NCI-H2081 (cell line): ENCODE measurements around the gene DUSP6.

Experiments used
- DNase-seq, 2 experiments: peaks; one replicate each; lab custom pipeline; 2025; lab: John Stamatoyannopoulos, UW

The DUSP6 gene

GRCh38 chr12:89328151-89329030, 23.9 kb downstream of the DUSP6 start:
- no peak for DNase-seq

- DNase-seq = no peak
Observed at GRCh38 chr12:89327486-89328094, 24.7 kb downstream of the DUSP6 start.

DNA sequence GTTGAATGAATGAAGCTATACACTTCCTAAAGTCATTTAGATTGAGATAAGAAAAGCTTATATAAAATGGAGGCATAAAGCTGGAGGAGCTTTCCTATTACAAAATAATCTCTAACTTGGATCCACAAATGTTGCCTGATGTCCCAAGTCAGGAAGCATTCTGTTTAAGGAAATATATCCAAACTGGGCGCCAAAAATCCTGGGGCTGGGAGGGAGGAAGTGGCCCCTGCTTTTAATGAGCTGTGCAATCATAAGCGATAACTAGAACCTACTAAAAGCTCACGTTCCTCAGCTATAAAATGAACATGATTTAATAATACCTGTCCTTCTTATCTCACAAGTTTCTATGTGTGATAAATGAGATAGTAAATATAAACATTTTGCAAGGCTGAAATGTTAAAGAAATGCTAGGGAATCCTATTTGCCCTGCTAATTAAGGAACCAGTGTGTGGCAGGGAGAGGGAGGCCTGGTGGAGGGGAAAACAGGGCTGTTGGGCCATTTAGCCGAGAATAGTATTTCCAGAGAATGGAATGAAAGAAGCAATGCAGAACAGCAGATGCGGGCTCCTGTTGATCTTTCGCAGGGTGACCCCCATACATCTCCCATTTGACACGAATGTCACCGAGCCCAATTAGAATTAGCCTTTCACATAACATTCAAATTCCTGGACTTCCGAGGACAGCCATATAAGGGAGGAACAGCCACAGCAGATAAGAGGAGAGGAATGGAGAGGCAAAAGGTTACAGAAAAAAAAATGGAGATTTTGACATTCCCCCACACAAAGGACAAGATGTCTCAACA, 25.9 kb downstream of the DUSP6 start:
- no peak for DNase-seq

DNA sequence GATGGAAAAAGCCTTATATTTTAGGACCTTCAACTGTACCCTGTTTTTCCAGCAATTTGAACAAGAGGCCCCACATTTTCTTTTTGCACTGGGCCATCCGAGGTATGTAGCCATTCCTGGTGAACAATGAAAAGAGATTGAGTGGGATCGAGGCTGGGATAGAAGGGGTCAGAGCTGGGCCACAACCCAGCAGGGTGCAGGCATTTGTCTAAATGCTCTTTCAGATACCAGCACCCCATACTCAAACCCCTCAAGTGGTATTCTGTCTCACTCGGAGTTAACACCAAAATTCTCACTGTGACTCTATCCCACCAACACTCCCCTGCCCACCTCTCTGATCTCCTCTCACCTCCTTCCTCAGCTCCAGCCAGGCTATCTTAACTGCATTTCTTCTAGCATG, 26.8 kb downstream of the DUSP6 start:
- DNase-seq = no peak

DNA sequence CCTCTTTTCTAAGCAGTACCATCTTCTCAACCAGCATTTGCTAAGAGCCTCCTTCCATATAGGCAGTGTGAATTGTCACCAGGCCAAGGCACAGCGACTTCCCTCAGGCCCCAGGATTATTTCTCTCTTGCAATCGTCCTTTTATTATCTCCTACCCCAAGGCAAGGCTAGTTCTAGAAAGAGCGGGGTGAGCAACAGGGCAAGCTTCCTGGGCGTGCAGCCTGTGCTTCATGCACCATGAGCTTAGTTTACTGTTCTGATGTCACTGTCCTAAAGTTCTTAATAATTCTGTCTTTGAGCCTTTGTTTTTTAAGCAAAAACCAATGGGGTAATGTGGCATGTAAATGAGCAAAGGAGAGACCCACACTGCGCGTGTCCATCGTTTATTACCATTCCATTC, 27.9 kb downstream of the DUSP6 start:
- no peak for DNase-seq

DNA sequence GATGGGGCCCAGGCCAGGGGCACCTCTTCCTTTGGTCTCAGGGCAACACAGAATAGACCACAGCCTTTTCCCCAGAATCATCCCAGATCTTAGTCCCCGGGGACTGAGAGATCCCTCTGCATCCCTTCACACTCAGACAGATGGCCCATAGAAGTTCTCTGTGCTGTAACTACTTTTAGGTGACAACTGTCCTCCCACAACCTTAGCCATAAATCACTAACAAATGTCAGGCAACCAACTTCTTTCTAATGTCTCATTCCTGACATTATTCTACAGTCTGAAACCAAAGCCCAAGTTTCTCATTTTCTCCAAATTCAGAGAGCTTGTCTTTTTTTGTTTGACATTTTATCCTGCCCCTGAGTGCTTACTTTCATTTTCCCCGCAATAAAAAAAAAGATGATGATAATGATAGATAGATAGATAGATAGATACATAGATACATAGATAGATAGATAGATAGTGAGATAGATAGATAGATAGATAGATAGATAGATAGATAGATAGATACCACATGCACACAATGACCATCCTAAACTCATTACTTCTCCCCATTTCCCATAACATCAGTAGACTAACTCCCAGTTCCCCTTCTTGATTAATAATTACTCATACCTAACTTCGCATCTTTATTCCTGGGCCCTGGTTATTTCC, 28.6 kb downstream of the DUSP6 start:
- no peak for DNase-seq

- no peak for DNase-seq
Observed at GRCh38 chr12:89320735-89321134, 31.6 kb downstream of the DUSP6 start.

GRCh38 chr12:89319606-89320005, 32.7 kb downstream of the DUSP6 start:
- DNase-seq = no peak

DNA sequence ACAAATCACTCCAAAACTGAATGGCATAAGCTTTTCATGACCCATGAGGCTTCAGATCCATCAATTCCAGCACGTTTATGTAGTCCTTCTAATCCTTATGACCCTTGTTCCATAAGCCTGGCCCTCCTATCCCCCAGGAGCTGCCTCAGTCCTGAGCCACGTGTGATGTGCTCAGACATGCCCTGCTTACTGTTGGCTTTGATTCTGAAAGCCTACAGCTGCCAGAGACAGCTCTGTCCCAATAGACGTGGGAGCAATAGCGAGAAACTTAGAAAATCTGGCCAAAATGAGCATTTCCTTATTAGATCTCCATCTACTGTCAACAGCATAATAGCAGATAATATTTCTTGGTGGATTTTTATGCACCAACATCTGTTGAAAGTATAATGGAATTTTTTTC, 33.2 kb downstream of the DUSP6 start:
- DNase-seq = no peak

- DNase-seq = no peak
Observed at GRCh38 chr12:89316705-89317139, 35.6 kb downstream of the DUSP6 start.

GRCh38 chr12:89314060-89314761, 38.1 kb downstream of the DUSP6 start:
- DNase-seq = no peak

DNA sequence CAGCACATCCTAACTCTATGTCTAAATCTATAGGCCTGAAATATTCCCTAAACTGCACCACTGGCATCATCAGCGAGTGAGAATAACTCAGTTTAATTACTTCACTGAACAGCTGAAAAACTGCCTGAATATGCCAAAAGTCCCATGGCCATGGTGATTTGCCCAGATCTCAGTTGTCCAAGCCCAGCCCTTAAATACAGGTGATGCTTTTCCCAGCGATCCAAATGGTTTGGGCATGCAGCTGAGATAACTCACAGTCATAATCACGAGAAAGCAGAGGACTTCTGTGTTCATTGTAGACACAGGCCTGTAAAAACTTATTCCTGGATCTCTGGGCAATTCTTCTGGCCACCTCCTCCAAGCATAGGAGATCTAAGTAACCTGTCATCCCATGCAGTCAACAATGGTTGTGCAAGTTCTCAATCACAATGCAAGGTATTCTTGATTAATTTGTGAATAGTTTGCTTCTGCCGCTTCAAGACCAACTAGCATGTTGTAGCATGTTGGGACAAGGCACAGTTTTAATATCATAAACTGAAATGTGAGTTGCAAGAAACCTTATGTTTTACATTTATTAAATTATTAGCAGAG, 40.5 kb downstream of the DUSP6 start:
- no peak for DNase-seq

DNA sequence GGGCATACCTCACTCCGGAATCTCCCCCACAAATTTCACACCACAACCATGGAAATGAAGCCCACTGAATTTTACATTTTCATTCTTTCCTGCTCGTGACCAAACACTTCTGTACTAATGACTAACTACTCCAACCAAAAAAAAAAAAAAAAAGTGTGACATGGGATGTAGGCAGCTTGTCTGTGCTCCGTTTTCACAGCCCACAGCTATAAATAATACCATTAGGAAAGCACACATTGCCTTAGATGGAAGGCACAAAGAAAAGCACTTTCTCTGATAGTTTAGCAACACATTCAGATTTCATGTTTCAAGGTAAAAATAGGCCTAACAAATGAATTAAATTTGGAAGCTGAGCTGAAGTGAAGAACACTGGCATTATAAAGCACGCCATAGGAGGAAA, 42.5 kb downstream of the DUSP6 start:
- no peak for DNase-seq

- DNase-seq = no peak
Observed at GRCh38 chr12:89309440-89309802, 42.9 kb downstream of the DUSP6 start.

- DNase-seq = no peak
Observed at GRCh38 chr12:89307474-89308253, 44.6 kb downstream of the DUSP6 start.

DNA sequence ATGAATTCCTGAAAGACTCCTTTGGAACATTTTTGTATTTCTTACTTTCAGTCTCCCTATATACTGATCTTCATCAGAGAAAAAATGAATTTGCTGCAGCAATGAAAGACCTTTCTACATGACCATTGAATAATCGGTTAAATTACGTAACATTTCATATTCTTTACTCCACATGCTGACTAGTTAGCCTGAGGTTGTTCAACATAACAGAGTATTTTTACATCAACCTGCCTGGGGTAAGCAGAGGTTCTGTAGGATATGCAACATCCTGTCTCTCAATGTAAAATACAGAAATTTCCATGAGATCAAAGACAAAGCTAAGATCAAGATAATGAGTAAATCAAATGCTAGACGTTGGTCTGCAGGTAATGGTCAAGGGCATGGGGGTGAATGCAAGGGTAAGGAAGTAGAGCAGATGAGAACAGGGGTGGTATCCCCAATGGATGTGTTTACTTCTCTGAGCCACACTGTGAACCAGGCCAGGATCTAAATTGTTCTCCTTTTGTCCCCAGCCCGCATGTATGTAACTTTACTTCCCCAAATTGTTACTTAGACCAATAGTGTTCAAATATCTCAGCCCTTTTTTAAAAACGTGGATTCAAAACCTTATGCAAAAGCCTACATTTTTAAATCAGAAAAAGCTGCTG, 45.4 kb downstream of the DUSP6 start:
- no peak for DNase-seq

DNA sequence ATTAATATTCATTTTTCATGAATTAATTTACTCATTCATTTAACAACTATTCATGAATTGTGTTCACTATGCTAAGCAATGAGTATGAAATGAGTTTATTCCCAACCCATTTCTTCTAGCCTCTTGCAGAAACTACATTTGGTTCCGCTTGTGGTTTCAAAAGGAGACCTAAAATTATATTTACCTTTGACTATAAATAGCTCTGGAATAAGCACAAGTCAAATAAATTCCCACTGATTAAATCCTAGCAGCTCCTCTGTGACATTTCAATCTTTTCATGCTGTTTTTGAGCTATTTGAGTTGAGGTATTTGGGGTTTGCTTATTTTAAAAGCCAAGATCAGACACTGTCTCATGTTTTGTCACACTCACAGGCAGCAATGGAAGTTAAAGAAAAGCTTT, 46.9 kb downstream of the DUSP6 start:
- peak in 1 of 2 experiments; percentile 39 for DNase-seq

DNA sequence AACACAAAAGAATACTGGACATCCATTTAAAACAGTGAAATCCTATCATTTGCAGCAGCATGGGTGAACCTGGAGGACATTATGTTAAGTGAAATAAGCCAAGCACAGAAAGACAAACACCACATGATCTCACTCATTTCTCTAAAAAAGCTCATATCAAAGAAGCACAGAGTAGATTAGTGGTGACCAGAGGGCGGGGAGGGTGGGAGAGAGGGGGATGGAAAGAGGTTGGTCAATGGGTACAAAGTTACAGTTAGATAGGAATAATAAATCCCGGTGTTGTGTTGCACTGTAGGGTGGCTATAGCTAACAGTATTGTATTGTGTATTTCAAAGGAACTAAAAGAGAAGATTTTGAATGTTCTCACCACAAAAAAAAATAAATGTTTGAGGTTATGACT, 52.4 kb downstream of the DUSP6 start:
- DNase-seq = no peak

DNA sequence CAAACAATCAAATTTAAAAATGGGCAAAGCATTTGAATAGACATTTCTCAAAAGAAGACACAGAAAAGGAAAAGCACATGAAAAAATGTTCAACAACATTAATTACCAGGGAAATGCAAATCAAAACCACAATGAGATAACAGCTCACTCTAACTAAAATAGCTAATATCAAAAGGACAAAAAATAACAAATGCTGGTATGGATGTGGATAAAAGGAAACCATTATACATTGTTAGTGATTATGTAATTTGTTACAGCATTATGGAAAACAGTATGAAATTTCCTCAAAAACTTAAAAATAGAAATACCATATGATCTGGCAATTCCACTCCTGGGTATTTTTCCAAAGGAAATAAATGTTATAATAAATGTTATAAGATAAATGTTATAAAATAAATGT, 52.9 kb downstream of the DUSP6 start:
- DNase-seq = no peak
